RCC 7860 (cell line): ENCODE measurements around the gene OR4K2.
"Not testable (repeated sequence)": the region's sequence is repeated elsewhere in the genome, so short reads cannot be mapped to it uniquely, and the experiment has no call there.

Source experiments
- DNase-seq: peaks from one replicate; pipeline ENCODE4 v3.0.0-alpha.2; 2015; ENCODE audit warnings: low spot score
- FAIRE-seq: peaks from 2 replicates; lab custom pipeline; 2012; peaks lifted over from hg19 to GRCh38; lab: Jason Lieb, UNC

Gene OR4K2

GRCh38 chr14:19874842-19875241, at the start of gene OR4K2:
TSS of gene OR4K2 (plus strand) at chr14:19875142. CDS start at chr14:19876268, 1,126 bp downstream.
- FAIRE-seq (no peak), DNase-seq (no peak)

- FAIRE-seq, DNase-seq: not testable (repeated sequence)
These were observed 47.2 kb upstream of the OR4K2 start for GRCh38 chr14:19827626-19828244.

GRCh38 chr14:19828314-19828713, 46.6 kb upstream of the OR4K2 start:
- FAIRE-seq (no peak), DNase-seq (no peak)

GRCh38 chr14:19834203-19834848, 40.6 kb upstream of the OR4K2 start:
- FAIRE-seq, DNase-seq: not testable (repeated sequence)

GRCh38 chr14:19838433-19838832, 36.5 kb upstream of the OR4K2 start:
- DNase-seq (no peak), FAIRE-seq (no peak)

- FAIRE-seq (no peak), DNase-seq (no peak)
These were observed 23.6 kb upstream of the OR4K2 start for GRCh38 chr14:19851365-19851764.

GRCh38 chr14:19866061-19866669, 8.8 kb upstream of the OR4K2 start:
- not testable (repeated sequence) for DNase-seq, FAIRE-seq

GRCh38 chr14:19873178-19873577, 1.8 kb upstream of the OR4K2 start:
- no peak for DNase-seq
- no peak for FAIRE-seq

GRCh38 chr14:19878029-19878642, 3.2 kb downstream of the OR4K2 start:
- peak; percentile 84 for FAIRE-seq
- DNase-seq = no peak

- DNase-seq (no peak), FAIRE-seq (no peak)
These were observed 20.3 kb downstream of the OR4K2 start for GRCh38 chr14:19895282-19895681.

- FAIRE-seq (no peak), DNase-seq (no peak)
These were observed 26.1 kb downstream of the OR4K2 start for GRCh38 chr14:19900999-19901398.

GRCh38 chr14:19902409-19902808, 27.5 kb downstream of the OR4K2 start:
- FAIRE-seq (no peak), DNase-seq (no peak)

GRCh38 chr14:19906665-19907064, 31.7 kb downstream of the OR4K2 start:
- FAIRE-seq = no peak
- no peak for DNase-seq

GRCh38 chr14:19911114-19911513, 36.2 kb downstream of the OR4K2 start:
- DNase-seq = no peak
- FAIRE-seq = no peak

GRCh38 chr14:19917243-19917642, 42.3 kb downstream of the OR4K2 start:
- FAIRE-seq = no peak

GRCh38 chr14:19917955-19918518, 43.1 kb downstream of the OR4K2 start:
- no peak for FAIRE-seq
- DNase-seq = no peak

More at GRCh38 chr14:19917243-19917642, 42.3 kb downstream of the OR4K2 start:
- DNase-seq = no peak

- FAIRE-seq (no peak), DNase-seq (no peak)
These were observed 43.8 kb downstream of the OR4K2 start for GRCh38 chr14:19918553-19919264.

GRCh38 chr14:19920021-19920657, 45.2 kb downstream of the OR4K2 start, which contains the start of gene OR4K5:
TSS of gene OR4K5 (plus strand) at chr14:19920607. CDS start at chr14:19920607, 0 bp downstream.
- DNase-seq = no peak
- no peak for FAIRE-seq

GRCh38 chr14:19930617-19931016, 55.7 kb downstream of the OR4K2 start, which contains the start of gene OR4K1:
TSS of gene OR4K1 (plus strand) at chr14:19930917. CDS start at chr14:19935667, 4,750 bp downstream.
- FAIRE-seq = no peak
- no peak for DNase-seq
